Stomach smooth muscle (tissue), 2 donors: Measurements from ENCODE around the gene LTBP1.

ENCODE experiments used
- H3K27ac ChIP-seq: one replicate; pipeline ENCODE4 v1.7.0; 2013; ENCODE audit warnings: mild to moderate bottlenecking, low read length, inconsistent platforms
- H3K27me3 ChIP-seq, 2 donors: one replicate each; pipeline ENCODE4 v1.7.0; 2013; ENCODE audit warnings: low read length in 2 of 2; ENCODE audit not compliant: insufficient read depth in 2 of 2, control insufficient read depth in 1 of 2
- H3K36me3 ChIP-seq, 2 donors: one replicate each; pipeline ENCODE4 v1.7.0; 2013; ENCODE audit warnings: low read length in 2 of 2; ENCODE audit not compliant: control insufficient read depth in 2 of 2, insufficient read depth in 2 of 2
- H3K4me1 ChIP-seq: one replicate; pipeline ENCODE4 v1.7.0; 2013; ENCODE audit warnings: low read length; ENCODE audit not compliant: control insufficient read depth, insufficient read depth
- H3K4me3 ChIP-seq, 2 donors: one replicate each; pipeline ENCODE4 v1.7.0; 2013; ENCODE audit warnings: low read length in 2 of 2
- H3K9ac ChIP-seq, 2 donors: one replicate each; pipeline ENCODE4 v1.7.0; 2013; ENCODE audit warnings: low read length in 2 of 2, mild to moderate bottlenecking in 1 of 2
- H3K9me3 ChIP-seq, 2 donors: one replicate each; pipeline ENCODE4 v1.7.0; 2013; ENCODE audit warnings: low read length in 2 of 2; ENCODE audit not compliant: control insufficient read depth in 2 of 2
- donor health status: healthy.
- donor health status: Pancreatic carcinoma.

Gene LTBP1

GRCh38 chr2:33077844-33078243, 131.1 kb downstream of the LTBP1 start:
- Histone ChIP-seq H3K27ac (no peak overlapping the region), H3K4me1 (no peaks in the 10 kb centered on the region), H3K9me3 (no peaks in the 10 kb centered on the region), H3K36me3 (no peaks in the 10 kb centered on the region), H3K4me3 (no peak overlapping the region), H3K9ac (no peak overlapping the region), H3K27me3 (no peaks in the 10 kb centered on the region)

DNA sequence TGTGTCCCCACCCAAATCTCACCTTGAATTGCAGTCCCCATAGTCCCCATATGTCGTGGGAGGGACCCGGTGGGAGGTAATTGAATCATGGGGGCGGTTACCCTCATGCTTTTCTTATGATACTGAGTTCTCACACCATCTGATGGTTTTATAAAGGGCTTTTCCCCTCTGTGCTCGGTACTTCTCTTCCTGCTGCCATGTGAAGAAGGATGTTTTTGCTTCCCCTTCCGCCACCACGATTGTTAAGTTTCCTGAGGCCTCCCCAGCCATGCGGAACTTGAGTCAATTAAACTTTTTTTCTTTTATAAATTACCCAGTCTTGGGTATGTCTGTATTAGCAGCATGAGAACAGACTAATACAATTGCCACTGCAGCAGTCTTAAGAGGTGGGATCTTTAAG, 134.9 kb downstream of the LTBP1 start:
- H3K4me3 ChIP-seq: no peak overlapping the region
- no peak overlapping the region for H3K9ac ChIP-seq
- H3K9me3 ChIP-seq: no peaks in the 10 kb centered on the region
- H3K36me3 ChIP-seq: no peaks in the 10 kb centered on the region
- H3K27ac ChIP-seq: no peak overlapping the region
- H3K4me1 ChIP-seq: peaks cover 8% of the 10 kb centered on the region
- no peaks in the 10 kb centered on the region for H3K27me3 ChIP-seq

DNA sequence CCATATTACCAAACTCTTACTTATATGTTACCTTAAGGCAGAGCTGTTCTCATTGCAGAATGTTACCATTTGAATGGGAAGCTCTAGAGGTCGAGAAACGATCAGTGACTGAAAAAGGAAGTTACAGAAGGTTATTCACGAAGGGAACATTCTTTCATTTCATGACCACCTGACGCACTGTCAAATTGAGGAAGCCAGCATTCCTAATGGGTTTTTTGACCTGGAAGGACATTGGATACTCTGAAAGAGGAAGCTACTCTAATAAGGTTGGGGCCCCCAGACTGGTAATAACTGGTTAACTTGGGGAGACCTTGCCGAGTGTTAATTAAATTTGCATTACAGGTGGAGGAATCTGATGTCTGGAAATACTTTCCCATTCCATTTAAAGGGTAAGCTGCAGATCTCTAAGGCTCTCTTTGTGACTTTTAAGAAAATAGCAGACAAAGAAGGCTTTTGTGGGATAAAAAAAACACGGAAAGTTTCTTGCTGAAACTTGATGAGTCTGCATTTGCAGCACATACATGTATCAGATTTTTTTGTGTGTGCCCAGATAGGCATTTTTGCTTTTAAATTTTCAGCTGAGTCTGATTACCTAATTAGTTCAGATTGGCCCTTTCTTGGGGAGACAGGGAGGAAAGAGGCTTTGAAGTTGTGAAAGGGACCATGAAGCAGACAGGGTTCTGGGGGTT, 137.1 kb downstream of the LTBP1 start:
- Histone ChIP-seq H3K9me3 (no peaks in the 10 kb centered on the region), H3K27ac (no peak overlapping the region), H3K27me3 (no peaks in the 10 kb centered on the region)

GRCh38 chr2:33084433-33084832, 137.7 kb downstream of the LTBP1 start:
- Histone ChIP-seq H3K9me3 (no peaks in the 10 kb centered on the region), H3K27ac (no peak overlapping the region), H3K27me3 (no peaks in the 10 kb centered on the region), H3K36me3 (no peaks in the 10 kb centered on the region), H3K4me3 (no peak overlapping the region), H3K9ac (no peak overlapping the region), H3K4me1 (peaks cover 8% of the 10 kb centered on the region)

More for the DNA sequence above, 137.1 kb downstream of the LTBP1 start:
- peaks cover 8% of the 10 kb centered on the region for H3K4me1 ChIP-seq
- no peak overlapping the region for H3K4me3 ChIP-seq
- H3K9ac ChIP-seq: no peak overlapping the region
- H3K36me3 ChIP-seq: no peaks in the 10 kb centered on the region

DNA sequence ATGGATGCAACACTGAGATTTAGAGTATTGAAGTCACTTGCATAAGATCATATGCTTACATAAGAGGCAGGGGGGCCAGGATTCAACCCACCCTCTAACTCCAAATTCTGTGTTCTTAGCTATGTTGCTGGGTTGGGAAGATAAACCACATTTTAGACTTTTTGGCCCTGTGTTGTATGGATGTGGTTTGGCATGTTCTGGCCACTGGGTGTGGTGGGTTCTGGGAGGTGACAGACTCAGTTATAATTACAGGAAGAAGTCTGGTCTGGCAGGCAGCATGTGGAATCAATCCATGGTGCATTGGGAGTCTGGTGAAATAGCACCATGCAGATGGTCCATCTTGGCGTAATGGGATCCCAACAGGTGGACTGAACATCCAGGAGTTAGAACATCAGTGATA, 138.9 kb downstream of the LTBP1 start:
- peaks cover 8% of the 10 kb centered on the region for H3K4me1 ChIP-seq
- H3K4me3 ChIP-seq: no peak overlapping the region
- no peaks in the 10 kb centered on the region for H3K9me3 ChIP-seq
- no peak overlapping the region for H3K9ac ChIP-seq
- H3K27ac ChIP-seq: no peak overlapping the region
- no peaks in the 10 kb centered on the region for H3K36me3 ChIP-seq
- H3K27me3 ChIP-seq: no peaks in the 10 kb centered on the region

DNA sequence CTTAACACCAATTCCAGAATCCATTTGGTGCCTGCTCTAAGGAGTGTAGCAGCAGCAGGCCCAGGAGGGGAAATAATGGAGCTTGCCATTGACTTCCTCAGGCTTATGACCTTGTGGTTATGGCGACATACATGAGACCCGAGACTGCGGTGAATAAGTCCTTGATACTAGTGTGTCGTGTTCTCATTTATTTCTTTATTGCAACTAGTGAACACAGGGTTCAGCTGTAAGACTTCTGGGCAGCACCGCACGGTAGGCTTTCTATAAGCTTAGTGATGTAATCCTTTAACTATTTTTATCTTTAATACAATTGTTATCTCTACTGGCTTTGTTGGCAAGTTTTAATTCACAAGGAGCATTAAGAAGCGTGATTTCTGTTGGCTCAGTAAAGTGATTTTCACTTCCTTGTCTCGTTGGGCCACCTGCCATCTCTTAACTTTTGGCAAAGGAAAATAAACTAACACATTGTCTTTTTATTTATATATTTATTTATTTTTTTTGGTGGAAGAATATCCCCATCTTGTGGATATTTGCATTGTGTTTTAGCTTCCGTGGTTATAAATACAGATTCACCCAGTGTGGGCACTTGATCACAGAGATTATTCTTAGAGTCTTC, 139.8 kb downstream of the LTBP1 start:
- no peaks in the 10 kb centered on the region for H3K27me3 ChIP-seq
- H3K4me1 ChIP-seq: peaks cover 13% of the 10 kb centered on the region
- H3K27ac ChIP-seq: no peak overlapping the region
- no peaks in the 10 kb centered on the region for H3K36me3 ChIP-seq
- no peak overlapping the region for H3K4me3 ChIP-seq
- no peaks in the 10 kb centered on the region for H3K9me3 ChIP-seq
- H3K9ac ChIP-seq: no peak overlapping the region

DNA sequence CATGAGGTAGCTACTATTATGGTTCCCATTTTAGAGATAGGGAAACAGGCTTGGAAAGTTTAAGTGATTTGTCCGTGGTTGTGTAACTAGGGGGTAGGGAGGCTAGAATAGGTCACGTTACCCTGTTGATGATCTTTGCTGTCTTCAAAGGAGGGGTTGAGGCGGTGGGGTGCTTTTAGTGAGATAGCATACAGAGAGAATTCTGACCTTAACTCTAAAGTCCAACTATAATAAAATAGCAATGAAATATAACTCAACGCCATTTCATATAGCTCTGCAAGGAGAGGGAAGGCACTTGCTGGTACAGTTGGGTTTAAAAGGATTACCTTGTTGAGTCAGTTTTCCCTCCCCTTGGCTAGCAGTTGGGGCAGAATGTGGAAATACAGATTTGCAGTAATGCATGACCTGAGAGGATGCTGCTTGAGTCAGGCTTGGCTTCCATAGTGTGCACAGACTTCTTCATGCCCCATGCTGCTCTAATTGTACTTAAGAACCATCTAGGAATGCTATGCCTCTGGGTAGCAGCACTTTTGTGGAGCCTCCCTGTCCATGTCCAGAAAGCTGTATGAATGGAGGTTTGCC, 143.9 kb downstream of the LTBP1 start:
- Histone ChIP-seq H3K36me3 (no peaks in the 10 kb centered on the region), H3K27me3 (no peaks in the 10 kb centered on the region), H3K9ac (no peak overlapping the region), H3K27ac (no peak overlapping the region), H3K4me3 (no peak overlapping the region), H3K9me3 (no peaks in the 10 kb centered on the region), H3K4me1 (peaks cover 18% of the 10 kb centered on the region)

- Histone ChIP-seq H3K27me3 (no peaks in the 10 kb centered on the region), H3K4me3 (no peak overlapping the region), H3K27ac (peak overlapping the region; percentile 18), H3K9ac (no peak overlapping the region), H3K36me3 (no peaks in the 10 kb centered on the region), H3K9me3 (no peaks in the 10 kb centered on the region), H3K4me1 (peaks cover 12% of the 10 kb centered on the region)
These were observed 144.9 kb downstream of the LTBP1 start for GRCh38 chr2:33091541-33092123.

- Histone ChIP-seq H3K4me1 (peaks cover 12% of the 10 kb centered on the region), H3K36me3 (no peaks in the 10 kb centered on the region), H3K27ac (no peak overlapping the region), H3K9ac (no peak overlapping the region), H3K4me3 (no peak overlapping the region), H3K9me3 (no peaks in the 10 kb centered on the region), H3K27me3 (no peaks in the 10 kb centered on the region)
These were observed 146.7 kb downstream of the LTBP1 start for GRCh38 chr2:33093283-33093993.

DNA sequence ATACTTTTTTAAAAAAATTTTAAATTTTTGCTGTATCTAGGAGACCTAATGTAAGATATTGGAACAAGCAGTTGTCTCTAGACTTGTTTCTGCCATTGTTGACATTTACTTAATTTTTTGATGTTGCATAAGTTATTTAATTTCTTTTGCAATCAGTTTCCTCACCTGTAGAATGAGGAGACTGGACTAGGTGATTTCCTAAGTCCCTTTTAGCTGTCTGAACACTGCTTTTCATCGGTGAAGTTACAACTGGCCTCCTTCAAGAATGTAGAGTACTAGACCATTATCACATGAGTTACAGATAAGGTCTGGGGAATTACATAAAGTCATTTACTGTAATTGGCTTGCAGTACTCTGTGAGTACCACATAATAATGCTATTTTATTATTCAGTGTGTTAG, 147.6 kb downstream of the LTBP1 start:
- no peaks in the 10 kb centered on the region for H3K36me3 ChIP-seq
- peaks cover 12% of the 10 kb centered on the region for H3K4me1 ChIP-seq
- no peak overlapping the region for H3K9ac ChIP-seq
- H3K9me3 ChIP-seq: no peaks in the 10 kb centered on the region
- no peak overlapping the region for H3K4me3 ChIP-seq
- H3K27me3 ChIP-seq: no peaks in the 10 kb centered on the region
- H3K27ac ChIP-seq: no peak overlapping the region
